Measurements from ENCODE around the gene TIAM1.

TIAM1 gene

DNA sequence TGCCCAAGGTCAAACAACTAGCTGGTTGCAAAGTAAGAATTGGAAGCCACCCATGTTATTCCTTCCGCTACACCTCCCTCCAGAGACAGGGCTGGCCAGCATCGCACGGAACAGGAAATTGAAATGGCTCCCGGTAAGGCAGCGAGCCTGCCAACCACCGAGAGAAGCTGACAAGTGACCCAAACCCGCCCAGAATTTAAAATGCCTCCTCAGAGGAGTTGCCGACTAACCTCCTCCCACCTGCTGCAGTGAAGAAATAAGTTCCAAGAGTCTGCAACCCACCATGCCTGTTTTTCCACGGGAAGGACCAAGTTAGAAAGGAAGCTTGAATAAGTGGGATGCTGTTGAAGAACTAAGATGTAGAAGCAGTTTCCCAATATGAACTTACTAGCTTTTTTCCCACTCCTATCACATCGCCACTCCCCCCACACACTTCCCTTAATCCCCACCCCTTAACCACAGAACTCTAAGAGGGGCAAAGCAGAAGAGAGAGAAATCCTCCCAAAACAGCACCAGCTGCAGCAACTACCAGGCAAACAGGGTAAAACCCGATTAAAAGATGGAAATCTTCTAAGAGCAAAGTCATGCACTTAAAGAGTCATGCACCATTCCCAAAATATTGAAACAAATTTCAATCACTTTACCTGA is 78.6 kb downstream of the TIAM1 start:
- no peak overlapping the region for H3K4me3 ChIP-seq (ENCODE audit: low read length)
- no peak for DNase-seq (ENCODE audit: low read depth, low spot score)

GRCh38 chr21:31264574-31264973 is 79.5 kb downstream of the TIAM1 start:
- no peak overlapping the region for H3K4me3 ChIP-seq (ENCODE audit: low read length)

GRCh38 chr21:31262728-31263127 is 81.3 kb downstream of the TIAM1 start:
- H3K4me3 ChIP-seq (ENCODE audit: low read length) = no peak overlapping the region
- no peak for DNase-seq (ENCODE audit: low read depth, low spot score)

More at GRCh38 chr21:31264574-31264973, 79.5 kb downstream of the TIAM1 start:
- DNase-seq (ENCODE audit: low read depth, low spot score) = no peak

DNA sequence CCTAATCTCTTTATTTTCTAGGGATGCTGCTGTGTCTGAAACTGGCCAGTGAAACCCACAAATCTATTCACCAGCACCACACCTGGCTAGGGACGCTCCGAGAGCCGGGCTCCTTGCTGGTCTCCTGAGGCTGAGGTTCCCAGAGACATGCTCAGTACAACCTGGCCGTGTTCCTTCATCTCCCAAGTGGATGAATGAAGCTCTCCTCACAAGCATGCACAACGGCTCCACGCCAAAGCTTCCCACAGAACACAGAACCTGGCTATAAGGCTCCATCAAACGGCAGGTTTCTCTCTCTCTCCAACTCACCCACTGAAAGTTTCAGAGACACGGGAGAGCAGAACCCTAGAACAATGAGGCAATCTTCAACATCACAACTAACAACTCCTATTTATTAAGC is 82.3 kb downstream of the TIAM1 start:
- no peak overlapping the region for H3K4me3 ChIP-seq (ENCODE audit: low read length)
- DNase-seq (ENCODE audit: low read depth, low spot score) = no peak

GRCh38 chr21:31260790-31261189 is 83.3 kb downstream of the TIAM1 start:
- no peak overlapping the region for H3K4me3 ChIP-seq (ENCODE audit: low read length)
- DNase-seq (ENCODE audit: low read depth, low spot score) = no peak

GRCh38 chr21:31258073-31258472 is 86.0 kb downstream of the TIAM1 start:
- no peak overlapping the region for H3K4me3 ChIP-seq (ENCODE audit: low read length)
- no peak for DNase-seq (ENCODE audit: low read depth, low spot score)

DNA sequence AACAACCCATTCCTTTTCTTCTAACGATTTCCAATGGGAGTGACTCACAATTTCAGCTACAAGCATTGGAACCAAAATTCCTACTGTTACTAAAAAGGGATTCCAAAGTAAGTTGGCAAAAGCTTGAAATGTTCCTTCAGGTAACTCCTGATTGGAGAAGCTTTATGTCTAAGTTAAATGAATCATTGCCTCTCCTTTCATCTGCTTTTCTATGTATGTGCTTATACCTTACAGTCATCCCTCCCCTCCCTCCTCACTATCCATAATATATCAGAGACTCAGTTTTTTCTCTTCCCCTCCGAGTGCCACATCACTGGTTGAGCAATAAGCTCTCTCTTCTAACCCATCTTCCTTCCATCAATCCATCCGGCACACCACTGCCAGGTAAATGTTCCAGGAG is 86.8 kb downstream of the TIAM1 start:
- H3K4me3 ChIP-seq (ENCODE audit: low read length) = no peak overlapping the region
- no peak for DNase-seq (ENCODE audit: low read depth, low spot score)

DNA sequence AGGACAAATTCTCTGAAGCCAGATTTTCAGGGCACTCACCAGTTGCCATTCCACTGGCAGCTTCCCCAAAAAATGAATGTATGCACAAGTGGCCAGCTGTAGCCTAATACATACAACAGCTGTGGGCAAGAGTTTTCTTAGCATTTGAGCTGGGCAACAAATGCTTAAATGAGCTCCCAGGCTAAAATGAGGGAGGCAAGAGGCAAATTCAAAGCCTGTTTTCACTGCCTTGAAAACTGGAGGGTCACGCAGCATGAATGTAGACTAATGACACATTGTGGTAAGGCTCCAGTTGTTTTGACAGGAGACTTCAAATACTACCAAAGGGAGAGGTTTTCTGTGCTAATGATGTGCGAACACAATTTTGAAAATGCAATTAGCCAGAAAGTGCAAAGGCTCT is 88.2 kb downstream of the TIAM1 start:
- no peak for DNase-seq (ENCODE audit: low read depth, low spot score)
- no peak overlapping the region for H3K4me3 ChIP-seq (ENCODE audit: low read length)

- DNase-seq (ENCODE audit: low read depth, low spot score) = no peak
- no peak overlapping the region for H3K4me3 ChIP-seq (ENCODE audit: low read length)
Measured at GRCh38 chr21:31255036-31255435, 89.0 kb downstream of the TIAM1 start.

- H3K4me3 ChIP-seq (ENCODE audit: low read length) = no peak overlapping the region
- no peak for DNase-seq (ENCODE audit: low read depth, low spot score)
Measured at GRCh38 chr21:31254131-31254530, 89.9 kb downstream of the TIAM1 start.

DNA sequence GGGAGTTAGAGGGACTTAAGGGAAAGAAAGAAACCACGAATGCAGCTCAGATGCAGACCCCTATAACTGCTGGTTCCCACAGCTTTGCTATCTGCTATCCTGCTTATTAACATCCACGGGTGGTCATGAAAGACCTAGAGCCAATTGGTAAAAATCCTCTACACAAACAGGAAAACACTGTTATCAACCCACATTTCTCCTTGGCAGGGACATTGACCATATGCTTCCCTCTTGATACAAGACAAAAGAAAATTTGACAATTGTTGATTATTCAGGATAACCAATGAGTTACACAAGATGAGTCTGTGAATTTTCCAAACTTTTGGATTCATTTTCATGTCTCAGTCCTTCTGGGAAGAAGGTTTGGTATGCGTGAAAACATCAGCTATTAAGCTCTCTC is 90.4 kb downstream of the TIAM1 start:
- no peak overlapping the region for H3K4me3 ChIP-seq (ENCODE audit: low read length)
- DNase-seq (ENCODE audit: low read depth, low spot score) = no peak

GRCh38 chr21:31252611-31253010 is 91.5 kb downstream of the TIAM1 start:
- no peak overlapping the region for H3K4me3 ChIP-seq (ENCODE audit: low read length)
- DNase-seq (ENCODE audit: low read depth, low spot score) = no peak

GRCh38 chr21:31252091-31252490 is 92.0 kb downstream of the TIAM1 start:
- no peak overlapping the region for H3K4me3 ChIP-seq (ENCODE audit: low read length)
- DNase-seq (ENCODE audit: low read depth, low spot score) = no peak

GRCh38 chr21:31251686-31252085 is 92.4 kb downstream of the TIAM1 start:
- DNase-seq (ENCODE audit: low read depth, low spot score) = no peak
- H3K4me3 ChIP-seq (ENCODE audit: low read length) = no peak overlapping the region

GRCh38 chr21:31248598-31248997 is 95.5 kb downstream of the TIAM1 start:
- no peak overlapping the region for H3K4me3 ChIP-seq (ENCODE audit: low read length)
- DNase-seq (ENCODE audit: low read depth, low spot score) = no peak

DNA sequence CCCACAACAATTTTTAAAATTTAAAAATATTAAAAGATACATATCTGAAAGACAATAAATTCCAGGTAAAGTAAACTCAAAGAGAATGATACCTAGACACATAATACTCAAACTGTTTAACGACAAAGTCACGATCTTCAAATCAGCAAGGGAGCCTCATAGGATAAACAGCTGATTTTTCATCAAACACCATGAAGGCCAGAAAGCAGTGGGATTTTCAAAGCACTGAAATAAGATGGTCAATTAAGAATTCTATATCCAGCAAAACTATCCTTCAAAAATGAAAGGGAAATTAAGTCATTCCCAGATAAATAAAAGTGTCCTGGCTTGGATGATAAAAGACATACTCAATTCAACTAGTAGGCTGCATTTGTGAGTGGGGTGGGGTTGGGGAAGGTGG is 100.5 kb downstream of the TIAM1 start:
- H3K4me3 ChIP-seq (ENCODE audit: low read length) = no peak overlapping the region
- no peak for DNase-seq (ENCODE audit: low read depth, low spot score)

- H3K4me3 ChIP-seq (ENCODE audit: low read length) = no peak overlapping the region
- peak; percentile 62 for DNase-seq (ENCODE audit: low read depth, low spot score)
Measured at GRCh38 chr21:31236528-31236927, 107.5 kb downstream of the TIAM1 start.

GRCh38 chr21:31235671-31236450 is 108.2 kb downstream of the TIAM1 start:
- no peak for DNase-seq (ENCODE audit: low read depth, low spot score)
- no peak overlapping the region for H3K4me3 ChIP-seq (ENCODE audit: low read length)

GRCh38 chr21:31234936-31235335 is 109.1 kb downstream of the TIAM1 start:
- no peak overlapping the region for H3K4me3 ChIP-seq (ENCODE audit: low read length)
- DNase-seq (ENCODE audit: low read depth, low spot score) = no peak

DNA sequence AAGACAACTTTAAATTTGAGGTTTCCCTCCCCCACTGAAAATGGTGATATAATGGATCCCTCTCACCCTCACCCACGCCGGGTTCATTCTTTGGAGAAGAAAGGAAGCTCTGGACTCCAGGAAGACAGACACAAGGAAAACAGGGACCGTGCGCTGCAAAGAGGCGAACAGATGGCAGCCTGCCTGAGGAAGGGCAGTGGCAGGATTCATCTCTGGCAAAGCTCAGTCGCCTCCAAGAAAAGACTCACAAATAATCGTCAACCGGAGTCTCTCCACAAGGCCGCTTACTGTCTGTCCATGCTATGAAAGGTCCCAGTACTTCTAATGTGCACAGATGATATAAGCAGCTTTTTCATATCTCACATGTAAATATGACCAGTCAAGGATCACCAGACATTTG is 110.3 kb downstream of the TIAM1 start:
- DNase-seq (ENCODE audit: low read depth, low spot score) = no peak
- H3K4me3 ChIP-seq (ENCODE audit: low read length) = no peak overlapping the region

- no peak for DNase-seq (ENCODE audit: low read depth, low spot score)
- H3K4me3 ChIP-seq (ENCODE audit: low read length) = no peak overlapping the region
Measured at GRCh38 chr21:31232344-31232743, 111.7 kb downstream of the TIAM1 start.

Data from Jurkat, Clone E6-1 (cell line).